GM18517 (cell line): ENCODE measurements around the gene CACNG7.
"Not testable (repeated sequence)": the region's sequence is repeated elsewhere in the genome, so short reads cannot be mapped to it uniquely, and the experiment has no call there.

Source experiments
- ATAC-seq: cut with Tn5 transposase; IDR thresholded peaks from one replicate; pipeline ENCODE4 v1.9.1; 2021; ENCODE audit warnings: mild to moderate bottlenecking, moderate library complexity; ENCODE audit not compliant: unreplicated experiment

Gene CACNG7

GRCh38 chr19:53908935-53909415 is at the start of gene CACNG7:
CACNG7 (plus strand) TSS chr19:53909278; CDS start chr19:53912832, 3,554 bp downstream.
- ATAC-seq, result no peak

GRCh38 chr19:53864308-53864836 is 44.7 kb upstream of the CACNG7 start:
- ATAC-seq, result no peak

- ATAC-seq, result no peak
These were observed 43.6 kb upstream of the CACNG7 start for GRCh38 chr19:53865523-53865917.

- no peak for ATAC-seq
These were observed 42.9 kb upstream of the CACNG7 start for GRCh38 chr19:53865918-53866864.

GRCh38 chr19:53866865-53867224 is 42.2 kb upstream of the CACNG7 start:
- no peak for ATAC-seq

GRCh38 chr19:53867225-53868090 is 41.6 kb upstream of the CACNG7 start, which contains the start of gene MYADM:
MYADM (plus strand) TSS chr19:53867883; CDS start chr19:53873530, 5,647 bp downstream.
- peak; percentile 76 for ATAC-seq

- ATAC-seq, result no peak
These were observed 40.8 kb upstream of the CACNG7 start for GRCh38 chr19:53868091-53868891.

- no peak for ATAC-seq
These were observed 39.9 kb upstream of the CACNG7 start for GRCh38 chr19:53868892-53869804.

GRCh38 chr19:53869805-53870484 is 39.1 kb upstream of the CACNG7 start:
- not testable (repeated sequence) for ATAC-seq

- ATAC-seq, result no peak
These were observed 38.6 kb upstream of the CACNG7 start for GRCh38 chr19:53870485-53870844.

GRCh38 chr19:53871454-53871853 is 37.6 kb upstream of the CACNG7 start:
- no peak for ATAC-seq

- no peak for ATAC-seq
These were observed 36.3 kb upstream of the CACNG7 start for GRCh38 chr19:53872762-53873161.

GRCh38 chr19:53873773-53874605 is 35.1 kb upstream of the CACNG7 start:
- ATAC-seq, result no peak

- no peak for ATAC-seq
These were observed 34.5 kb upstream of the CACNG7 start for GRCh38 chr19:53874606-53874990.

GRCh38 chr19:53875602-53876325 is 33.3 kb upstream of the CACNG7 start:
- ATAC-seq, result no peak

- ATAC-seq, result no peak
These were observed 32.3 kb upstream of the CACNG7 start for GRCh38 chr19:53876651-53877224.

GRCh38 chr19:53877361-53877766 is 31.7 kb upstream of the CACNG7 start:
- no peak for ATAC-seq
